Stimulated activated CD4-positive, alpha-beta T cell treated with anti-CD3 and anti-CD28 coated beads, Interleukin-1b, Interleukin-23, amount 100 ng/mL, for 48 hours (primary cell): ENCODE measurements around the gene ADAMTS15.

ENCODE experiments used
- DNase-seq: peaks from one replicate; pipeline ENCODE4 v3.0.0-alpha.2; 2020

ADAMTS15 gene

DNA sequence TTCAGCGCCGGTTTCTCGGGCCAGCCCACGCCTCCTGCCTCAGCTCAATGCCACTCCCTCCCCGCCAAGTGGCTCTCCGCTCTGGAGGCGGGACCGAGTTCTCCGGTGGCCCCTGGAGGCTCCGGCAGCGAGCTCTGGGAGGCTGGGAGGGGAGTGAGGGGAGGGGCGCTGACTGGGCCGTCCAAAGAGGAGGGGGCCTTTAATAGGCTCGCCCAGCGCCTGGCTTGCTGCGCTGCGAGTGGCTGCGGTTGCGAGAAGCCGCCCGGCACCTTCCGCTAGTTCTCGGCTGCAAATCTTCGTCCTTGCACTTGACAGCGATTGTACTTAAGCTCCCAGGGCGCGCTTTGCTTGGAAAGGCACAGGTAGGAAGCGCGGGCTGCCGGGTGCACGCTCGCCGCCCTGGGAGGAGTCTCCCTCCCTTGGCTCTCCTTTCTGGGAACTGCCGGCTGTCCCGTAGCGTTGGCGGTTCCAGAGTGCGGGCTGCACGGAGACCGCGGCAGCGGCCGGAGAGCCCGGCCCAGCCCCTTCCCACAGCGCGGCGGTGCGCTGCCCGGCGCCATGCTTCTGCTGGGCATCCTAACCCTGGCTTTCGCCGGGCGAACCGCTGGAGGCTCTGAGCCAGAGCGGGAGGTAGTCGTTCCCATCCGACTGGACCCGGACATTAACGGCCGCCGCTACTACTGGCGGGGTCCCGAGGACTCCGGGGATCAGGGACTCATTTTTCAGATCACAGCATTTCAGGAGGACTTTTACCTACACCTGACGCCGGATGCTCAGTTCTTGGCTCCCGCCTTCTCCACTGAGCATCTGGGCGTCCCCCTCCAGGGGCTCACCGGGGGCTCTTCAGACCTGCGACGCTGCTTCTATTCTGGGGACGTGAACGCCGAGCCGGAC lies at the start of gene ADAMTS15:
Gene ADAMTS15 (plus strand): TSS at position 230 of the 894 bp plus-strand sequence. CDS start 329 bp downstream, at position 559.
- peak; percentile 36 for DNase-seq

DNA sequence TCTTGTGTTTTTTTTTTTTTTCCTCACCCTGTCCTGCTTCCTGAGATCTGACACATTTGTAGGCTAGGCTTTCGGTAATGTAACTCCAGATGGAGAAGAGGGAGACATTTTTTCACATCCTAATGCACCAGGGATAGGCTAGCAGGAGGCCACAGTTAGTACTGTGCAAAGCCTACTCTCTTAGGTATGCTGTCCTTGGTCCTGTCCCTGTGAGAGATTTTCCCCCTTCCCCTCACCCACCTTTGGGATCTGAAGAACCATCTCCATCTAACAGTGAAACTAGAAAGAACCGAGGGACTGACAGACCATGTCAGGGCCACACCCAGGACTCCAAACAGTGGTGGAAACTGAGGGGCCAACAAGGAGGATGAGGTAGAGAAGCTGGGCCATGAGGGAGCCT lies 49.2 kb upstream of the ADAMTS15 start:
- DNase-seq, result no peak

DNA sequence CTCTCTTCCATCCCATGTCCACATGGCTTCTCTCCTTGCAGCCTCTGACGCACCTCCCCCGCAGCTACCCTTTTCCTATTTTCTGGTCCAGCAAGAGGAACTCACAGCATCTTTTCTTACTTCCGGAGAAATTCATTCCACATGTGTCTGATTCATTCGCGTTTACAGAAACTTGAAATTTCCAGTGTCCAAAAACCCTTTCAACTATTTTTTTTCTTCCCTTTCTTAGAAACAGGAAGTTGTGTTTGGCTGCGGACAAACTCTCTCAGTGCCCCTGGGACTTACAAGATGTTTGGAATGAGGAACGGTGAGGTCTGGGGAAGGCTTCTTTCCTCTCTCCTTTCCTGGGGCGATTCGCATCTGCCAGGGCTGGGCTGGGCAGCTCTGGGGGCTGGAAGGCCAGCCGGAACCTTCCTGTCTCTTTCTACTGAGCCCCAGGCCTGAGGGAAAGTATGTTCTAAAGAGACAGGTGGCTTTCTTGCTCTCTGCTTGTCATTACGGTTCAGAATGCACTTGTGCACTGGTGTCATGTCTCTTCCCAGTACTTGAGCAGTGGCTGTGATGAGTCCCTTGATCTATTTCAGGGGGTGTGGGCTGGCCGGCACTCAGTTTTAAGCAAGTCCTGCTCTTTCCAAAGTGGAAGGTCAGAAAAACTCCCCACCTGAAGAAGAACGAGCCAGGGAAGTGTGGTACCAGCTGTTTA lies 47.5 kb upstream of the ADAMTS15 start:
- no peak for DNase-seq

DNA sequence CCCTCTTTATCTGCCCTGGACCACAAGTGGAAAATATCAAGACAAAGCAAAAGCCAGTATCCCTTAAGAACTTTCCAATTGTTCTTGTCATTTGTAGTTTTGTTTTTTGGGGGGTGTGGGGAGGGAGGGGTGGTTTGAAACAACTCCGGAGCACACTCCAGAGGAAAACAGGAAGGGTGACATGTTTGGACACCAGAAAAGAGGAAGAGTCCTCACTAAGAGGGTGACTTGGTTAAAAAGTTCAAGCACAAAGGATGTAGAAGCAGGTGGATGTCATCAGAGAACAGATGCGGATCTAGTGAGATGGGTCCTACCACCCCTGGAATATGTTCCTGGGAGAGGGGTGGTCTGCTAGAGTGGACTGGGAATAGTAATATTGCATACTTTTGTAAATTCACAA lies 45.9 kb upstream of the ADAMTS15 start:
- DNase-seq, result no peak

GRCh38 chr11:130403271-130403804 lies 45.1 kb upstream of the ADAMTS15 start:
- no peak for DNase-seq

DNA sequence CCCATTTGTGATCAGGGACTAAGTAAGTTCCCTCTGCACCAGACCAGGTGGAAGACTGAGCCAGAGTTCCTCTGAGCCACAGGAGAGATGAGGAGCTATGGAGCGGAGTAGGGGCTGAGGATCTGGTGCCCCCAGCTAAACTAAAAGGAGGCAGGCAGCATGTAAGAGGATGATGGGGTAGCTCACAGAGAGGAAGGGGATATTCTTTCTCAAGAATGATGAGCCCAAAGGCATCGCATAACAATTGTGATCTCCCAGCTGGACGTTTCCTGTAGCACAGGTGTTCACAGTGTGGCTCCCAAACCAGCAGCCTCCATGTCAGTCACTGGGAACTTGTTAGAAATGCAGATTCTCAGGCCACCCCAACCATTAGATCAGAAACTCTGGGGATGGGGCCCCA lies 44.5 kb upstream of the ADAMTS15 start:
- DNase-seq, result no peak

GRCh38 chr11:130404727-130405126 lies 43.7 kb upstream of the ADAMTS15 start:
- DNase-seq, result no peak

DNA sequence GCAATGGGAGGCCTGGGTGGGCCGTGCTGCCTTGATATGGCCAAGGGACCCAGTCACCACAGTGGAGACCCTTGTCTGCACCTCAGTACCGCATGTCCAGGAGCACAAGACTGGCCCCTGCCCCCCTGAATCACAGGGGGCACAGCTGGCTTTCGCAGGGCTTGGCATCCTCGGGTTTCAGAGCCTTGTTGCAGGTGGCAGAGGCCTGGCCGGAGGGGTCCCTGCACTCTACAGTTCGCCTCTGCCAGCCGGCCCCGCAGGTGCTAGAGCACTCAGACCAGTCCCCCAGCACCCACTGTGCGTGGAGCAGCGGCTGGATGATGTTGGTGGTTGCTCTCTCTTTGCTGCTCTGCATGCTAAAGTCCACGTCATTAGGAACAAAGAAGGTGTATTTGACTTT lies 43.0 kb upstream of the ADAMTS15 start:
- DNase-seq, result no peak

DNA sequence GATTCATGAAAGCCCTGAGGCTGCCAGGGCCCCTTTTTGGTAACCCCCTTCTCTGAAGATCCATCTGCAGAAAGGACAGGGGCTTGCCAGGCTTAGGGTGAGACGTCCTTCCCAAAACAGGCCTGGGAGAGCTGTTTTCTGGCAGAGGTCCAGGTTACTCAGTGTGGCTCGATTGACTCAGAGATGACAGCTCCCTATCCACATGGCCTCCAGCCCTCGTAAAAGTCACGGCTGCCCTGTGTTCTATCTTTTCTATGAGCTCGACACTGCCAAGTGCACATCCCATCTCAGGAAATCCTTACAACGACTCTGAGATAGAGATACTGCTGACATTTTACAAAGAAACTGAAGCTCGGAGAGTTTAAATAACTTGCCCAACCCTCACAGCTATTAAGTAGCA lies 40.5 kb upstream of the ADAMTS15 start:
- DNase-seq, result no peak

GRCh38 chr11:130408401-130408890 lies 40.0 kb upstream of the ADAMTS15 start:
- DNase-seq, result no peak

- no peak for DNase-seq
Measured at GRCh38 chr11:130408901-130409300, 39.5 kb upstream of the ADAMTS15 start.

GRCh38 chr11:130409594-130410388 lies 38.7 kb upstream of the ADAMTS15 start:
- no peak for DNase-seq

DNA sequence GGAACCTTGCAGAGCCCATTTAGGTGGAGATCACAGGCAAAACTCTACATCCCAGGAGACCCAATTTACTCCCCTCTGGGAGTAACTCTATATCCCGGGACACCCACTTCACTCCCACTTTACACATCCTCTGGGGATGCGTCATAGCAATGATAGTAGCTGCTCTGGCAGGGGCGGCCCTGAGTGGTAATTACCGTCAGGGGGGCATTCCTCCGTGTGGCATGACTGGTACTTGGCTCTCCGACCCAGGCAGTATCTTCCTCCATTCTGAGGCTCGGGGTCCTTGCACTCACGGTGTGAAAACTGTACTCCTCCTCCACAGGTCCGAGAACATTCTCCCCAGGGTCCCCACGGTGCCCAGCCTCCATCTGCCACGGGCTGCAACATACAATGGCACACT lies 37.2 kb upstream of the ADAMTS15 start:
- DNase-seq, result no peak

DNA sequence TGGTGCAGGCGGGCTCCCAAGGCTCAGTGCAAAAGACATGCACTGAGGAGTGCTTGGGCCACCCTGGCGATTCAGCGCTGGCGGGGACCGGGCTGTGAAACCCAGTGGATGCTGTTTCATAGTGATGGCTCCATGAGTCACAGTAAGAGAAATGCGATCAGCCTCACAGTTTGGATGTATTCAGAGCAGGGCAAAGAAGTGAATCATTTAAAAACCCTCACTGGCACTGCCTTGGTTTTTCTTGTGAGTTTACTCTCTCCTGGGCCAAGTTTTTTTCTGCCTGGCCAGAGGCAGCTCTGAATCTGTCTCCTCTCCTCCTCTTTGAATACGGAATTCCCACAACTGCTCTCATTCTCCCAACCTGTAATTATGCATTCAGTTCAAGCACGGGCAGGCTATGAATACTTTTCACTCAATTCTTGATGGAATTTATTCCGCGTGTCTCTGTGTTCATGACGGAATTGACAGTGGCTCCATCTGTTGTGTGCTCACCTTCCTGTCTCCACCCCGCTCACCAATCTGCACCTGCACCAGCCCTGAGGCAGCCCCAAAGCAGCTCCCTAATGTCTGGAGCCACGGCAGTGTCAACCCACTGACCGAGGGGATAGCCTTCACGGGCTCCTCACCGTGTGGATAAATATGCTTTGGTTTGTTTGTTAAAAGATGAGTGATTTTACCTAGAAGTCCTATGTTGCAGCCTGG lies 34.9 kb upstream of the ADAMTS15 start:
- DNase-seq, result peak; percentile 38

- no peak for DNase-seq
Measured at GRCh38 chr11:130414107-130415080, 34.1 kb upstream of the ADAMTS15 start.

- DNase-seq, result no peak
Measured at GRCh38 chr11:130415731-130416529, 32.5 kb upstream of the ADAMTS15 start.

DNA sequence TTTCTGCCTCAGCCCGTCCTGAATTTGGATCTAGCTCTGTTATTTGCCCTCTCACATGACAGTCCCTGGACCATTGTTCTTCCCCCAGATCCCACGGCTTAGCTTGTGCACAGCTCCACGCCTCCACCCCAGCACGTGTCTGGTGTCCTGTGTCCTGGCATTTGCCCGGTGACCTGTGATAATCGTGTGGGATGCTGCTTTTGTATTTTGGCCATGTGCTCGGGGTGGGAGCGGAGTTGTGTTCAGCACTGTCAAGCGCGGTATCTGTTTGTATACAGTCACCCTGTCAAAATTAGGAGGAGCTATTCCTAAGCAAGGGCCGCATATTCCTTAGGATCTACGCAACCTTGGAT lies 31.9 kb upstream of the ADAMTS15 start:
- DNase-seq, result no peak

GRCh38 chr11:130416906-130417305 lies 31.5 kb upstream of the ADAMTS15 start:
- no peak for DNase-seq

DNA sequence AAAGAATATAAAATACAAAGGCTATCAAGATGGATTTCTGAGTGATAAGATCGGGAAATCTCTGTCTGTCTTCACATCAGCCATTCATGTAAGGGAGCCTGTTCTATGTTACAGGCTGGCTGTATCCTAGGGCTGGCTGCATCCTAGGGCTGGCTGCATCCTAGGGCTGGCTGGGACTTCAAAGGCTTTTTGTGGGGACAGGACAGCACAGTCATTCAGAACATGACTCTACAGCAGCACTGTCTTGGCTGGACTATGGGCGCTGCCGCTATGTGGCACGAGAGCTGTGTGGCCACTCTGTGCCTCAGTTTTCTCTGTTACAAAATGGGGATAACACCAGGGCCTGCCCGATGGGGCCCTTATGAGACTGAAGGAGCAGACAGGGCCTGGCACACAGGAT lies 30.2 kb upstream of the ADAMTS15 start:
- no peak for DNase-seq

DNA sequence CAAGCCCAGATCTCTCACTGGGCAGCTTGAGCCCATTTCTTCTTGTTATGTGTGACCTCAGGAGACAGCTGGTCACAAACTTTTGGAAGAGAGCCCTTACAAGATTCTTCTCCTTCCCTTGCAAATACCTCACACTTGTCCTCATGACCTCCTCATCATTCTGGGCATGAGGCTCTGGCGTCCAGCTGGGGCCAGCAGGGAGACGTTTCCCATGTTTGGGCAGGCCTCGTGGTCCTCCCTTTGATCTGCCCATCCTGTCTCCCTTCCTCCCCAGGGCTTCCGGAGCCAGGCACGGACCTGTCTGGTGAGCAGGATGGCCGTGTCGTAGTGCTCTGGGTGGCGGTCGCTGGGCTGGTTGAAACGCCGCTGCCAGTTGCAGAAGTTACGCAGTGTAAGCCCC lies 29.7 kb upstream of the ADAMTS15 start:
- no peak for DNase-seq
